ENCODE measurements around the gene NTN1. TPM values are rescaled to one million over a fixed set of nuclear protein-coding genes. Genes with fewer than 3 reads are reported as not detected.

The NTN1 gene
- total RNA-seq, 1 experiment from 2014 or later: 4.2 TPM

DNA sequence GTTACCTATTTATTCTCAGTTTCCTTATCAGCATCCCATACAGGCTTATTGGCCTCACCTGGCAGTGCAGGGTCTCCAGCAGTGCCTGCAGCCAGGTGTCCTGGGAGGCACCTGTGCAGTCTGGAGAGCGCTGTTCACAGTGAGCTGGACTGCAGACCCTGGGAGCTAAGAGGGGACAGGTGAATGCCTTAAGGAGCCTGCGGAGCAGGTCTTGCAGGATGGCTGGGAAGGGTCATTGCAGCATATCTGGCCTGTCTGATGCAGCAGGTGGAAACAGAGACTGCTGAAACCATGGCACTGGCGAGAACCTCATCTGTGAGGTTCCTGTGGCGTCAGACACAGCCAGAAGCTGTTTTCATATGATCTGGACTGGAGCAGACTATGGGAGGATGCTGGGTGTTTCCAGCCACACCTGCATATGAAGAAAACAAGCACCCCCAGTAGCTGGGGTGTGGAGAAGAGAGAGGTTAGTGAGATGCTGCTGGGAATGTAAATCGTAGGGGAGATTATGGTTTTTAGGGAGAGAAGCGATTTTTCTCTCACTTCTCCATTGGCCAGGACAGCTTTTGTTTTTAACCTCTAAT lies 77.0 kb downstream of the NTN1 start:
- Histone ChIP-seq H3K9me2 (ENCODE audit: insufficient read depth) (no peaks in the 10 kb centered on the region), H3K4me3 (replicated peaks in 1 of 2; ENCODE audit: low read depth in 1 of 2, low read length in 2 of 2) (no peak overlapping the region), H3K27me3 (ENCODE audit: insufficient read depth, low read length) (no peaks in the 10 kb centered on the region), H3K9ac (ENCODE audit: low read length) (no peak overlapping the region), H4K20me1 (ENCODE audit: insufficient read depth) (no peaks in the 10 kb centered on the region), H3K4me1 (ENCODE audit: control insufficient read depth in 1 of 2, insufficient read depth in 2 of 2, low read length in 2 of 2) (no peaks in the 10 kb centered on the region), H3K27ac (ENCODE audit: low read depth, low read length) (no peak overlapping the region), H2AFZ (ENCODE audit: low read depth, low read length, poor library complexity, severe bottlenecking) (no peak overlapping the region), H3K4me2 (ENCODE audit: low read length) (no peak overlapping the region), H3K79me2 (ENCODE audit: insufficient read depth, low read length) (no peaks in the 10 kb centered on the region), H3K9me3 (ENCODE audit: control insufficient read depth in 1 of 2, insufficient read depth in 1 of 2, low read depth in 1 of 2, low read length in 2 of 2) (no peaks in the 10 kb centered on the region), H3K36me3 (ENCODE audit: control insufficient read depth in 1 of 2, insufficient read depth in 2 of 2, low read length in 2 of 2) (no peaks in the 10 kb centered on the region)
- no TSS peak for BruUV-seq (replicated peaks)
- CTCF ChIA-PET: no interaction called here
- ATAC-seq: no peak
- intact Hi-C loops (cut with micrococcal nuclease): no loop called here
- DNase-seq (ENCODE audit: low read depth, low spot score): no peak
- no peak for TF ChIP-seq ZNF274 (IDR thresholded peaks at IDR 0.05; ENCODE audit: low read depth, low read length)
- RAD21 ChIA-PET (ENCODE audit: low non-redundant PET in 1 of 2, low total read pairs in 2 of 2, uncharacterized antibody in 2 of 2, unreplicated experiment in 2 of 2): no interaction called here
- POLR2A ChIA-PET: no interaction called here

DNA sequence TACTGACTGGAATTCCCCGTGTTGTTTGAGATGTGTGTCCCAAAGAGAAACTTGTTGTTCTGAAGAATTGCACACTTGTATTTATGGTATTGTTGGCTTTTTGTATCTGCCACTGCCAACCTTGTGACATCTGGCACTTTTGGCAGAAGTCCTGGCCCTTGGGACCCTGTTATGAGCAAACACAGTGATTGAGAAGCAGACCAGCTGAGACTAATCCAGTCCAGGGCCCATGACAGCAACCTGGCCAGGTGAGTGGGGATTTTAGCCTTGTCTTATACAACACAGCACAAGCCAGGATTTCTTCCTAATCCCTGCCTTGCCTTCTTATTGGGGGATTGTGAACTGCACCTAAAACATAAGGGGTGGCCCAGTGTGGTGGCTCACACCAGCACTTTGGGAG lies 80.0 kb downstream of the NTN1 start:
- no peaks in the 10 kb centered on the region for H3K36me3 ChIP-seq (ENCODE audit: control insufficient read depth in 1 of 2, insufficient read depth in 2 of 2, low read length in 2 of 2)
- no peak overlapping the region for H2AFZ ChIP-seq (ENCODE audit: low read depth, low read length, poor library complexity, severe bottlenecking)
- no peak overlapping the region for H3K27ac ChIP-seq (ENCODE audit: low read depth, low read length)
- CTCF ChIA-PET: no interaction called here
- RAD21 ChIA-PET (ENCODE audit: low non-redundant PET in 1 of 2, low total read pairs in 2 of 2, uncharacterized antibody in 2 of 2, unreplicated experiment in 2 of 2): no interaction called here
- no peak overlapping the region for H3K4me2 ChIP-seq (ENCODE audit: low read length)
- no peak for DNase-seq (ENCODE audit: low read depth, low spot score)
- no TSS peak for BruUV-seq (replicated peaks)
- H3K9me2 ChIP-seq (ENCODE audit: insufficient read depth): no peaks in the 10 kb centered on the region
- no peaks in the 10 kb centered on the region for H4K20me1 ChIP-seq (ENCODE audit: insufficient read depth)
- ATAC-seq: no peak
- H3K4me1 ChIP-seq (ENCODE audit: control insufficient read depth in 1 of 2, insufficient read depth in 2 of 2, low read length in 2 of 2): no peaks in the 10 kb centered on the region
- TF ChIP-seq EGR1 (IDR thresholded peaks at IDR 0.05; ENCODE audit: low read depth) (no peak), ZFX (IDR thresholded peaks at IDR 0.05) (no peak), POLR2A (IDR thresholded peaks at IDR 0.05; ENCODE audit: borderline replicate concordance, extremely low read depth, insufficient read depth, insufficient read length) (no peak), YY1 (IDR thresholded peaks at IDR 0.05; ENCODE audit: extremely low read depth, insufficient replicate concordance, low read depth, low read length) (no peak), CEBPB (IDR thresholded peaks at IDR 0.05; ENCODE audit: low read depth) (no peak), SP1 (IDR thresholded peaks at IDR 0.05; ENCODE audit: low read depth) (no peak), POLR2AphosphoS5 (IDR thresholded peaks at IDR 0.05; ENCODE audit: low read depth, low read length) (no peak), TCF7L2 (IDR thresholded peaks at IDR 0.05; ENCODE audit: borderline replicate concordance, extremely low read depth, insufficient read depth, insufficient read length) (no peak), CBX3 (IDR thresholded peaks at IDR 0.05; ENCODE audit: low read depth) (no peak), RAD21 (IDR thresholded peaks at IDR 0.05; ENCODE audit: low read depth) (no peak), FOSL1 (IDR thresholded peaks at IDR 0.05; ENCODE audit: low read depth) (no peak), JUND (IDR thresholded peaks at IDR 0.05) (no peak)
- TF ChIP-seq, protein P1, sequence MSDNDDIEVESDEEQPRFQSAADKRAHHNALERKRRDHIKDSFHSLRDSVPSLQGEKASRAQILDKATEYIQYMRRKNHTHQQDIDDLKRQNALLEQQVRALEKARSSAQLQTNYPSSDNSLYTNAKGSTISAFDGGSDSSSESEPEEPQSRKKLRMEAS (IDR thresholded peaks at IDR 0.05): no peak
- TF ChIP-seq, protein P2, sequence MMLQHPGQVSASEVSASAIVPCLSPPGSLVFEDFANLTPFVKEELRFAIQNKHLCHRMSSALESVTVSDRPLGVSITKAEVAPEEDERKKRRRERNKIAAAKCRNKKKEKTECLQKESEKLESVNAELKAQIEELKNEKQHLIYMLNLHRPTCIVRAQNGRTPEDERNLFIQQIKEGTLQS (IDR thresholded peaks at IDR 0.05): no peak
- TF ChIP-seq, protein P3, sequence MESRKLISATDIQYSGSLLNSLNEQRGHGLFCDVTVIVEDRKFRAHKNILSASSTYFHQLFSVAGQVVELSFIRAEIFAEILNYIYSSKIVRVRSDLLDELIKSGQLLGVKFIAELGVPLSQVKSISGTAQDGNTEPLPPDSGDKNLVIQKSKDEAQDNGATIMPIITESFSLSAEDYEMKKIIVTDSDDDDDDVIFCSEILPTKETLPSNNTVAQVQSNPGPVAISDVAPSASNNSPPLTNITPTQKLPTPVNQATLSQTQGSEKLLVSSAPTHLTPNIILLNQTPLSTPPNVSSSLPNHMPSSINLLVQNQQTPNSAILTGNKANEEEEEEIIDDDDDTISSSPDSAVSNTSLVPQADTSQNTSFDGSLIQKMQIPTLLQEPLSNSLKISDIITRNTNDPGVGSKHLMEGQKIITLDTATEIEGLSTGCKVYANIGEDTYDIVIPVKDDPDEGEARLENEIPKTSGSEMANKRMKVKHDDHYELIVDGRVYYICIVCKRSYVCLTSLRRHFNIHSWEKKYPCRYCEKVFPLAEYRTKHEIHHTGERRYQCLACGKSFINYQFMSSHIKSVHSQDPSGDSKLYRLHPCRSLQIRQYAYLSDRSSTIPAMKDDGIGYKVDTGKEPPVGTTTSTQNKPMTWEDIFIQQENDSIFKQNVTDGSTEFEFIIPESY (IDR thresholded peaks at IDR 0.05; ENCODE audit: extremely low read depth, insufficient replicate concordance, low read length): no peak
- H3K27me3 ChIP-seq (ENCODE audit: insufficient read depth, low read length): no peaks in the 10 kb centered on the region
- no peak overlapping the region for H3K4me3 ChIP-seq (replicated peaks in 1 of 2; ENCODE audit: low read depth in 1 of 2, low read length in 2 of 2)
- no peak overlapping the region for H3K9ac ChIP-seq (ENCODE audit: low read length)
- H3K9me3 ChIP-seq (ENCODE audit: control insufficient read depth in 1 of 2, insufficient read depth in 1 of 2, low read depth in 1 of 2, low read length in 2 of 2): no peaks in the 10 kb centered on the region
- intact Hi-C loops (cut with micrococcal nuclease): no loop called here
- POLR2A ChIA-PET: no interaction called here
- no peaks in the 10 kb centered on the region for H3K79me2 ChIP-seq (ENCODE audit: insufficient read depth, low read length)

All from HCT116 (cell line).